Fibroblast of lung (primary cell): Measurements from ENCODE around the gene OPTC. TPM values are rescaled to one million over a fixed set of nuclear protein-coding genes. Genes with fewer than 3 reads are reported as not detected.

Experiments used
- DNase-seq, 2 donors: peaks; one replicate each; pipeline versions ENCODE4 v3.0.0 to v3.0.0-alpha.2; 2010; ENCODE audit warnings: low read depth in 2 of 2
- H2AFZ ChIP-seq: 2 replicates; pipeline ENCODE4 v1.5.1; 2012; ENCODE audit warnings: low read length, control low read depth, inconsistent platforms
- H3K27ac ChIP-seq: 2 replicates; pipeline ENCODE4 v1.5.1; 2011; ENCODE audit warnings: low read length, control low read depth; ENCODE audit not compliant: insufficient read depth
- H3K27me3 ChIP-seq: 2 replicates; pipeline ENCODE4 v1.5.1; 2011; ENCODE audit warnings: mild to moderate bottlenecking, low read length; ENCODE audit not compliant: control insufficient read depth, insufficient read depth
- H3K36me3 ChIP-seq: 2 replicates; pipeline ENCODE4 v1.5.1; 2011; ENCODE audit warnings: low read length; ENCODE audit not compliant: control insufficient read depth, insufficient read depth
- H3K4me1 ChIP-seq: 2 replicates; pipeline ENCODE4 v1.5.1; 2011; ENCODE audit warnings: low read length; ENCODE audit not compliant: control insufficient read depth, insufficient read depth; ENCODE audit errors: extremely low read depth
- H3K4me2 ChIP-seq: 2 replicates; pipeline ENCODE4 v1.5.1; 2011; ENCODE audit warnings: low read length, control low read depth; ENCODE audit not compliant: insufficient read depth; ENCODE audit errors: extremely low read depth
- H3K4me3 ChIP-seq, 4 experiments: fragments of 200-600 bp in 1 of 4; sonication (generic) in 1 of 4; replicated peaks in 1 of 4; 2 replicates each; pipeline ENCODE4 v1.5.1; 2011 to 2016; ENCODE audit warnings: low read length in 4 of 4, low read depth in 3 of 4, mild to moderate bottlenecking in 3 of 4, control low read depth in 2 of 4, inconsistent platforms in 1 of 4, mixed read lengths in 1 of 4; ENCODE audit not compliant: insufficient read depth in 1 of 4; ENCODE audit errors: control extremely low read depth in 1 of 4
- H3K79me2 ChIP-seq: 2 replicates; pipeline ENCODE4 v1.5.1; 2012; ENCODE audit warnings: mild to moderate bottlenecking, low read length, inconsistent platforms; ENCODE audit not compliant: control insufficient read depth, insufficient read depth
- H3K9ac ChIP-seq: 2 replicates; pipeline ENCODE4 v1.5.1; 2011; ENCODE audit warnings: mild to moderate bottlenecking, low read length, control low read depth; ENCODE audit not compliant: insufficient read depth
- H3K9me3 ChIP-seq: 2 replicates; pipeline ENCODE4 v1.5.1; 2012; ENCODE audit warnings: low read depth, low read length; ENCODE audit not compliant: control insufficient read depth, insufficient read depth
- H4K20me1 ChIP-seq: 2 replicates; pipeline ENCODE4 v1.5.1; 2011; ENCODE audit warnings: low read length; ENCODE audit not compliant: control insufficient read depth, insufficient read depth; ENCODE audit errors: extremely low read depth
- EZH2 ChIP-seq: IDR thresholded peaks from 2 replicates; pipeline ENCODE4 v1.5.1; 2012; ENCODE audit warnings: low read length, control low read depth, mild to moderate bottlenecking; ENCODE audit errors: missing control alignments
- polyA plus RNA-seq, 2 donors: library from polyadenylated mRNA; depleted of rRNA in 1 of 2; stranded (reverse) in 1 of 2; unstranded in 1 of 2; fragments of >200 nt; gene quantifications; 2 replicates each; pipeline ENCODE4 v1.2.1, GENCODE V29; 2011 to 2012; ENCODE audit warnings: missing spikeins in 1 of 2
- total RNA-seq: library from RNA; depleted of rRNA; stranded (reverse); fragments of >200 nt; gene quantifications from 2 replicates; pipeline ENCODE4 v1.2.1, GENCODE V29; 2014
- TF ChIP-seq, protein P1 (sequence below), 2 donors: IDR thresholded peaks in 1 of 2; conservative IDR thresholded peaks in 1 of 2; 1 replicate in 1 of 2; 2 replicates in 1 of 2; pipeline ENCODE4 v1.5.1; 2011 to 2012; ENCODE audit warnings: low read length in 2 of 2, control low read depth in 1 of 2, inconsistent platforms in 1 of 2, low read depth in 1 of 2, mild to moderate bottlenecking in 1 of 2

OPTC gene
- total and polyA plus RNA-seq, 2 donors (not counting 1 experiment from before 2014, with no cell fraction given) = not detected

DNA sequence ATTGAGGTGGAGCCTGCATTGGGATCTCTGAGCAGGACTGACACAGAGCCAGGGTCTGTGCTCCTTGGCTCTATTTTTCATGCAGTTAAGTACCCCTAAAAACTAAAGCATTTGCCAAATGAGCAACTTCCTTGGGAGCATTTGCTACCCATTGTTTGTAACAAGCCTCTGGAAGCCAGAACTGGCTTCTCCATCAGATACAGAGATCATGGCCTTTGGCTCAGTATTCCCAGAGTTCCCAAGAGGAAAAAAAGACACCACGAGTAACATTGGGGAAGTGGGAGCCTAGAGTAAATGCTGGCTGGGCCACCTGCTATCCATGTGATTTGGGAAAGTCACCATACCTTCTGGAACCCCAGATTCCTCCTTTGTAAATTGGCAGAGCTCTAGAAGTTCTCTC lies 44.8 kb downstream of the OPTC start:
- no peak for DNase-seq
- TF ChIP-seq, protein P1, sequence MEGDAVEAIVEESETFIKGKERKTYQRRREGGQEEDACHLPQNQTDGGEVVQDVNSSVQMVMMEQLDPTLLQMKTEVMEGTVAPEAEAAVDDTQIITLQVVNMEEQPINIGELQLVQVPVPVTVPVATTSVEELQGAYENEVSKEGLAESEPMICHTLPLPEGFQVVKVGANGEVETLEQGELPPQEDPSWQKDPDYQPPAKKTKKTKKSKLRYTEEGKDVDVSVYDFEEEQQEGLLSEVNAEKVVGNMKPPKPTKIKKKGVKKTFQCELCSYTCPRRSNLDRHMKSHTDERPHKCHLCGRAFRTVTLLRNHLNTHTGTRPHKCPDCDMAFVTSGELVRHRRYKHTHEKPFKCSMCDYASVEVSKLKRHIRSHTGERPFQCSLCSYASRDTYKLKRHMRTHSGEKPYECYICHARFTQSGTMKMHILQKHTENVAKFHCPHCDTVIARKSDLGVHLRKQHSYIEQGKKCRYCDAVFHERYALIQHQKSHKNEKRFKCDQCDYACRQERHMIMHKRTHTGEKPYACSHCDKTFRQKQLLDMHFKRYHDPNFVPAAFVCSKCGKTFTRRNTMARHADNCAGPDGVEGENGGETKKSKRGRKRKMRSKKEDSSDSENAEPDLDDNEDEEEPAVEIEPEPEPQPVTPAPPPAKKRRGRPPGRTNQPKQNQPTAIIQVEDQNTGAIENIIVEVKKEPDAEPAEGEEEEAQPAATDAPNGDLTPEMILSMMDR (conservative IDR thresholded peaks at IDR 0.05 in 1 of 2, IDR thresholded peaks at IDR 0.05 in 1 of 2; ENCODE audit: low read depth in 1 of 2, low read length in 2 of 2) = no peak
- no peak for TF ChIP-seq EZH2
- Histone ChIP-seq H4K20me1 (no peaks in the 10 kb centered on the region), H3K27me3 (no peaks in the 10 kb centered on the region), H3K27ac (no peak overlapping the region), H3K4me2 (no peak overlapping the region), H3K9me3 (no peaks in the 10 kb centered on the region), H3K79me2 (no peaks in the 10 kb centered on the region), H2AFZ (no peak overlapping the region), H3K9ac (no peak overlapping the region), H3K4me3 (no peak overlapping the region), H3K36me3 (no peaks in the 10 kb centered on the region), H3K4me1 (peaks cover 25% of the 10 kb centered on the region)

DNA sequence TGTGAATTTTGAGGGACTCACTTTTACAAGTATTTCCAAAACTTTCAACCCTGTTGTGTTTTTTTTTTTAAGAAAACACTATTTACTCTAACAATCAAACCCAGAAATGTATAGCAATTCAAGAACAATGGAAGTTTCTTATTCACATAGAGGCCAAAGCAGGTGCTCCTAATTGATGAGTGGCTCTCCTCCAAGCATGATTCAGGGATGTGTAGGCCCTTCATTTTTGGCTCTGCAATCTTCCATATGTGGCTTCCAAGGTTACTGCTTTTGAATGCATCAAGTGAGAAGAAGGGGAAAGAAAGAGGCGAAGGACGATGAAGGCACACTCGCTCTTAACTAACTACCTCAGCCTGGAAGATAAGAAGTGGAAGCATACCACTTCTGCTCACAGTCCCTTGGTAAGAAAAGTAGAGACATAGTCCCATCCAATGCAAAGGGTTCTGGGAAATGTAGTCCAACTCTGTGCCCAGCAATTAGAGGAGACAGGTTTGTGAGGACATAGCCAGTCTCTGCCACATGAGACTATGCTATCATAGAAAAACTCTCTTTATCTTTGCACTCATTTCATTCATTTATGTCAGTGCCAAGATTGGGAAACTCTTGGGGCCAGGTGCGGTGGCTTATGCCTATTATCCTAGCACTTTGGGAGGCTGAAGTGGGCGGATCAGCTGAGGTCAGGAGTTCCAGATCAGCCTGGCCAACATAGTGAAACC lies 46.0 kb downstream of the OPTC start:
- Histone ChIP-seq H3K9me3 (no peaks in the 10 kb centered on the region), H3K4me2 (no peak overlapping the region), H3K27me3 (no peaks in the 10 kb centered on the region), H3K4me3 (no peak overlapping the region), H3K36me3 (no peaks in the 10 kb centered on the region), H2AFZ (no peak overlapping the region), H3K79me2 (no peaks in the 10 kb centered on the region), H3K27ac (no peak overlapping the region), H4K20me1 (no peaks in the 10 kb centered on the region), H3K9ac (no peak overlapping the region), H3K4me1 (peaks cover 18% of the 10 kb centered on the region)
- TF ChIP-seq, protein P1 (conservative IDR thresholded peaks at IDR 0.05 in 1 of 2, IDR thresholded peaks at IDR 0.05 in 1 of 2; ENCODE audit: low read depth in 1 of 2, low read length in 2 of 2) = no peak
- no peak for TF ChIP-seq EZH2
- DNase-seq = no peak

DNA sequence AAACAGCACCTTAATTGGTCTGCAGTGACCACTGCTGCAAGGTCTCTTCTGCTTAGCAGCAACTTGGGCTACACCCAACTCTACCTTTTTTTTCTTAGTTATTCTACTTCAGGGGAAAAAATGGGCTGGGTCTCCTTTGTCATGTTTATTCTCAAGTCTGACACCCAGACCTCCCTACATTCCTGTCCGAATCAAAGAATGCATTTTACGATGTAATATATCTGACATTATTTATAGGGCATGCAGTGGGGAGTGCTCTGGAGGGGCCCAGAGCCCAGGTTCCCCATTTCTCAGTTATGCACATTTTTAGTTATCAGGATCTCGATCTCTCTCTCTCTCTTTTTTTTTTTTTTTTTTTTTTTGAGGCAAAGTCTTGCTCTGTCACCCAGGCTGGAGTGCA lies 50.5 kb downstream of the OPTC start:
- Histone ChIP-seq H3K79me2 (no peaks in the 10 kb centered on the region), H3K4me2 (no peak overlapping the region), H3K4me3 (no peak overlapping the region), H4K20me1 (no peaks in the 10 kb centered on the region), H3K9ac (no peak overlapping the region), H3K27me3 (no peaks in the 10 kb centered on the region), H3K4me1 (peaks cover 2% of the 10 kb centered on the region), H3K27ac (no peak overlapping the region), H3K36me3 (no peaks in the 10 kb centered on the region), H2AFZ (no peak overlapping the region), H3K9me3 (no peaks in the 10 kb centered on the region)
- TF ChIP-seq EZH2 = no peak
- TF ChIP-seq, protein P1 (conservative IDR thresholded peaks at IDR 0.05 in 1 of 2, IDR thresholded peaks at IDR 0.05 in 1 of 2; ENCODE audit: low read depth in 1 of 2, low read length in 2 of 2) = no peak
- DNase-seq = no peak
